Stimulated activated CD4-positive, alpha-beta T cell treated with anti-CD3 and anti-CD28 coated beads, Interleukin-4, amount 100 ng/mL, for 4 hours (primary cell): Measurements from ENCODE around the gene NPAS4.
A peak's percentile ranks its signal among the peaks of the same experiment; 100 is the strongest.
"Not testable (repeated sequence)": the region's sequence is repeated elsewhere in the genome, so short reads cannot be mapped to it uniquely, and the experiment has no call there.

Experiments used
- DNase-seq, 2 experiments: peaks; one replicate each; pipeline ENCODE4 v3.0.0-alpha.2; 2020

Gene NPAS4

GRCh38 chr11:66420671-66421476 is at the start of gene NPAS4:
TSS of gene NPAS4 (plus strand) at chr11:66421035. CDS start at chr11:66421180, 145 bp downstream.
- no peak for DNase-seq

- peak; percentile 79 to 83 for DNase-seq
Measured at GRCh38 chr11:66371627-66372415, 49.0 kb upstream of the NPAS4 start, which contains the start of gene SLC29A2. TSS of gene SLC29A2 (minus strand) at chr11:66371760. CDS start at chr11:66371591, 169 bp downstream.

GRCh38 chr11:66373265-66373664 is 47.6 kb upstream of the NPAS4 start:
- DNase-seq, result no peak

GRCh38 chr11:66373690-66374287 is 47.0 kb upstream of the NPAS4 start:
- DNase-seq, result not testable (repeated sequence)

GRCh38 chr11:66380264-66380663 is 40.6 kb upstream of the NPAS4 start:
- not testable (repeated sequence) for DNase-seq

GRCh38 chr11:66384316-66384715 is 36.5 kb upstream of the NPAS4 start:
- DNase-seq, result not testable (repeated sequence)

GRCh38 chr11:66386171-66387069 is 34.4 kb upstream of the NPAS4 start:
- DNase-seq, result peak; percentile 73 to 76

- peak; percentile 52 to 70 for DNase-seq
Measured at GRCh38 chr11:66388780-66389386, 32.0 kb upstream of the NPAS4 start.

- no peak for DNase-seq
Measured at GRCh38 chr11:66391322-66391721, 29.5 kb upstream of the NPAS4 start.

GRCh38 chr11:66393954-66394353 is 26.9 kb upstream of the NPAS4 start:
- DNase-seq, result no peak

GRCh38 chr11:66407651-66408050 is 13.2 kb upstream of the NPAS4 start:
- no peak for DNase-seq

- peak; percentile 80 to 95 for DNase-seq
Measured at GRCh38 chr11:66408488-66409214, 12.2 kb upstream of the NPAS4 start.

- no peak for DNase-seq
Measured at GRCh38 chr11:66409226-66409625, 11.6 kb upstream of the NPAS4 start.

- DNase-seq, result no peak
Measured at GRCh38 chr11:66410191-66410590, 10.6 kb upstream of the NPAS4 start.

GRCh38 chr11:66411323-66411722 is 9.5 kb upstream of the NPAS4 start:
- DNase-seq, result no peak

GRCh38 chr11:66412110-66412509 is 8.7 kb upstream of the NPAS4 start:
- DNase-seq, result no peak

GRCh38 chr11:66413167-66413566 is 7.7 kb upstream of the NPAS4 start:
- no peak for DNase-seq

GRCh38 chr11:66414120-66414934 is 6.5 kb upstream of the NPAS4 start:
- DNase-seq, result no peak

- no peak for DNase-seq
Measured at GRCh38 chr11:66415423-66415822, 5.4 kb upstream of the NPAS4 start.

GRCh38 chr11:66417000-66417399 is 3.8 kb upstream of the NPAS4 start:
- peak in 1 of 2 experiments; percentile 17 for DNase-seq
